Dermis microvascular lymphatic vessel endothelial cell (primary cell): Measurements from ENCODE around the gene FXYD5. TPM values are rescaled to one million over a fixed set of nuclear protein-coding genes. Genes with fewer than 3 reads are reported as not detected.

Source experiments
- DNase-seq, 2 donors: peaks; one replicate each; pipeline versions ENCODE4 v3.0.0 to v3.0.0-alpha.2; 2010; ENCODE audit warnings: low read depth in 2 of 2
- total RNA-seq: library from RNA; depleted of rRNA; stranded (reverse); fragments of >200 nt; gene quantifications from 2 replicates; pipeline ENCODE4 v1.2.1, GENCODE V29; 2014

FXYD5 gene
- 17.1 and 22.4 TPM in 2 replicates for total RNA-seq

GRCh38 chr19:35154525-35155406 is at the start of gene FXYD5:
TSS of gene FXYD5 (plus strand) at chr19:35154735. CDS start at chr19:35155551, 816 bp downstream.
- peak; percentile 22 to 77 for DNase-seq

GRCh38 chr19:35105047-35105410 is 49.5 kb upstream of the FXYD5 start:
- DNase-seq = no peak

DNA sequence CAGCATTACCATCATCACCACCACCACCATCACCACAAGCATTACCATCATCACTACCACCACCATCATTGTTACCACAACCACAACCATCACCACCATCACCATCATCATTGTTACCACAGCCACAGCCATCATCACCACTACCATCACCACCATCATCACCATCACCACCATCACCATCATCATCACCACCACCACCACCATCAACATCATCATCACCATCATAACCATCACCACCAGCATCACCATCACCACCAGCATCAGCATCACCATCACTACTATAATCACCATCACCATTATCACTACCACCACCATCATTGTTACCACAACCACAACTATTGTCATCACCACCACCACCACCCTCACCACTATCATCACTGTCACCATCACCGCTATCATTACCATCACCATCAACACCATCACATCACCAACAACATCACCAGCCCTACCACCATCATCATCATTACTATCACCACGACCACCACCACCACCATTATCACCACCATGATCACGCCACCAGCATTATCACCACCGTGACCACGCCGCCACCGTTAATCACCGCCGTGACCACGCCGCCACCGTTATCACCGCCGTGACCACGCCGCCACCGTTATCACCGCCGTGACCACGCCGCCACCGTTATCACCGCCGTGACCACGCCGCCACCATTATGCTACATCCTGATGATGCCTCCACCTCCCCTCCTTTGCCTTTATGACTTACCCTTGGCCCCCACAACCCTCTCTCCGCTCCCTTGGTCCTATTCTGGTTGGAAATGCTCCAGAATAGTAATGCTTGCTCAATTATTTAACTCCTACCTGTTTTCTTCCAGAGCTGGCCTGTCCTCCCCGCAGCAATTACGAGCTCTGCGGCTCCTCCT is 48.9 kb upstream of the FXYD5 start:
- DNase-seq = no peak

GRCh38 chr19:35106291-35106583 is 48.3 kb upstream of the FXYD5 start:
- no peak for DNase-seq

GRCh38 chr19:35106898-35107541 is 47.5 kb upstream of the FXYD5 start:
- DNase-seq = no peak

DNA sequence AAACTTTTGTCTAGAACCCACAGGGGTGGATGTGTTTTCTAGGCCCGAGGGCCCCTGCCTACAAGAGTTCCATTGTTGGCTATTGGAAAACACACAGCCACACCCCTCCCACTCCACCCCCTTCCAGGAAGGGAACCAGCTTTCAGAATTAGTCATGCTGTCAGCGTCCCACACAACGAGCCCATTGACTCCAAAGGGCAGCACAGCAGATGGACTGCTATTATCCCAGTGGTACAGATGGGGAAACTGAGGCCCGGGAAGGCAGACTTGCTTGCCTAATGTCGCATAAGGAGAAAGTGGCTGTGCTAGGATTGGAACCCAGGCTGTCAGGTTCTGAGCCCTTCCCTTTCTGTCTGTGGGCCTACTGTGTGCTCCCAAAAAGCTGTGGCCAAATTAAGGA is 47.0 kb upstream of the FXYD5 start:
- DNase-seq = no peak

GRCh38 chr19:35108730-35109129 is 45.8 kb upstream of the FXYD5 start:
- DNase-seq = no peak

- no peak for DNase-seq
Measured at GRCh38 chr19:35109395-35110112, 45.0 kb upstream of the FXYD5 start.

- no peak for DNase-seq
Measured at GRCh38 chr19:35110974-35111373, 43.6 kb upstream of the FXYD5 start.

GRCh38 chr19:35112995-35113688 is 41.4 kb upstream of the FXYD5 start:
- no peak for DNase-seq

GRCh38 chr19:35114353-35115176 is 40.0 kb upstream of the FXYD5 start:
- peak in 1 of 2 donors; percentile 52 for DNase-seq

- DNase-seq = no peak
Measured at GRCh38 chr19:35115177-35115951, 39.2 kb upstream of the FXYD5 start, which contains the start of gene FXYD3. TSS of gene FXYD3 (plus strand) at chr19:35115823. CDS start at chr19:35119377, 3,554 bp downstream.

DNA sequence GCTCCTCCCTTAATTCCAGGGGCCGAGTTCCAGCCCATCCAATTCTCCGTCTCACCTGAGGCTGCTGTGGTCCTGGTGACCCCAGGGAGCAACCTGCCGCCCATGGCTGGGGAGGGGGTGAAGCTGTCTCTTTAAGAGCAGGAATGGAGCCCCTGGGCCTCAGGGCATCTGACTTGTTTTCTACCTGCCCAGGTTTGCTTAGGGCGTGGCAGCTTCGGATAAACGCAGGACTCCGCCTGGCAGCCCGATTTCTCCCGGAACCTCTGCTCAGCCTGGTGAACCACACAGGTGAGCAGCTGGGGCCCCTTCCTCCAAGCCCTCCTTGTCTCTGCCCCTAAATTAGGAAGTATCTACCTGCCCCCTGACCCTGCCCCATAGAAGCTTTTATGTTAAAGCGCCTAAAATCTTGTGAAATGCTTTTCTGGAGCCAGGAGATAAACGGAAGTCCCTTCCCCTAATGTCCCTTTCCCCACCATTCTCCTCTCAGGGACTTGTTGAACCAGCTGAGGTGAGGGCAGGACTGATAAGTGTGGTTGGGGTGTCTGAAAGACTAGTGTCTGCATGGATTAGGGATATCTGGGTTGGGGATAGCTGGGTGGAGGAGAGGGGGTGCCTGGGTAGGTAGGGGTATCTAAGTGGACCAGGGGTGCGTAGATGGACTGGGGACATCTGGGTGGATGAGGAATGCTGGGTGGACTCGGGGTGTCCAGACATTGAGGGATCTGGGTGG is 38.3 kb upstream of the FXYD5 start:
- DNase-seq = no peak

- no peak for DNase-seq
Measured at GRCh38 chr19:35117116-35117515, 37.4 kb upstream of the FXYD5 start.

DNA sequence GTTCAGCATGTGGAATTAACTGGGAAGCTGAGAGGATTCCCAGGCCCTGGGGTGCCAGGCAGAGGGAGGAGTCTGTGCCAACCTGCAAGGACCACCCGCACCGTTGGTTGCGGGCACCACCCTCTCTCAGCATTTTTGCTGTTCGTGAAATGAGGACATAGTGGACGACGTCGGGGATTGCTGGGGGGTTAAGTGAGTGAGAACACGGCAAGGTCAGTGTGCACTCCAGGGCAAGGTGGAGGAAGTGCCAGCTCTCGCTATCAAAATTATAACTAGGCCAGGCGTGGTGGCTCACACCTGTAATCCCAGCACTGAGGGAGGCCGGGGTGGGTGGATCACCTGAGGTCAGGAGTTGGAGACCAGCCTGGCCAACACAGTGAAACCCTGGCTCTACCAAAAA is 36.7 kb upstream of the FXYD5 start:
- no peak for DNase-seq

GRCh38 chr19:35118268-35119020 is 36.1 kb upstream of the FXYD5 start:
- no peak for DNase-seq

DNA sequence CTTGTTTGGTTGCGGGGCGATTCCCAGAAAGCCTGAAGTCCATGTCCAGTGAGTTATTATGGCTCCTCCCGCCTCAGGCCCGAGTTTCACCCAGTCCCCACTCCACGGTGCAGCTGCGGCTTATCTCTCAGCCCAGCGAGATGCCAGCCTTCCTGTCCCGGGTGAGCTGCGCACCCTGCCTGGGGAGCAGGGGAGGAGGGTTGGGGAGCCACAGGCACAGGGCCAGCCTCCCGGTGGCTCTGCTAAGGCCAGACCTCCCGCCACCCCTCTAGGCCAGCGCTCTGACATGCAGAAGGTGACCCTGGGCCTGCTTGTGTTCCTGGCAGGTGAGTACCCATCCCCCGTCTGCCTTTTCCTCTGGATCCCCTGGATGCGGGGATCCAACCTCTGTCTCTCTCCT is 35.4 kb upstream of the FXYD5 start:
- DNase-seq = no peak
